Endothelial cell of umbilical vein (primary cell): Measurements from ENCODE around the gene TMEM181.

Experiments used
- EZH2 ChIP-seq: IDR thresholded peaks from 2 replicates; pipeline ENCODE4 v1.6.1; 2012; ENCODE audit warnings: borderline replicate concordance, low read depth, mild to moderate bottlenecking, moderate library complexity, low read length, inconsistent platforms; ENCODE audit not compliant: severe bottlenecking
- FOS ChIP-seq: IDR thresholded peaks from 2 replicates; pipeline ENCODE4 v1.6.1; 2011; ENCODE audit warnings: mild to moderate bottlenecking, low read length, moderate library complexity, borderline replicate concordance; ENCODE audit not compliant: insufficient read depth
- JUN ChIP-seq: IDR thresholded peaks from 2 replicates; pipeline ENCODE4 v1.6.1; 2011; ENCODE audit warnings: borderline replicate concordance, low read depth; ENCODE audit not compliant: insufficient read length, insufficient read depth
- MYC ChIP-seq: IDR thresholded peaks from one replicate; pipeline ENCODE4 v1.6.1; 2011; ENCODE audit warnings: mild to moderate bottlenecking, low read depth, low read length
- POLR2A ChIP-seq: IDR thresholded peaks from 2 replicates; pipeline ENCODE4 v1.6.1; 2012; ENCODE audit warnings: low read depth, mild to moderate bottlenecking, control low read depth, low read length
- POLR2AphosphoS5 ChIP-seq: IDR thresholded peaks from 2 replicates; pipeline ENCODE4 v1.6.1; 2012; ENCODE audit warnings: low read depth, mild to moderate bottlenecking, control low read depth, low read length, moderate library complexity; ENCODE audit not compliant: insufficient read depth
- TF ChIP-seq, protein P1 (sequence below), 2 donors: IDR thresholded peaks; 1 replicate in 1 of 2; 2 replicates in 1 of 2; pipeline ENCODE4 v1.5.1; 2011; ENCODE audit warnings: low read length in 2 of 2, mild to moderate bottlenecking in 2 of 2, moderate library complexity in 2 of 2, control low read depth in 1 of 2, inconsistent platforms in 1 of 2, low read depth in 1 of 2; ENCODE audit not compliant: insufficient read depth in 1 of 2; ENCODE audit errors: extremely low read depth in 1 of 2

DNA sequence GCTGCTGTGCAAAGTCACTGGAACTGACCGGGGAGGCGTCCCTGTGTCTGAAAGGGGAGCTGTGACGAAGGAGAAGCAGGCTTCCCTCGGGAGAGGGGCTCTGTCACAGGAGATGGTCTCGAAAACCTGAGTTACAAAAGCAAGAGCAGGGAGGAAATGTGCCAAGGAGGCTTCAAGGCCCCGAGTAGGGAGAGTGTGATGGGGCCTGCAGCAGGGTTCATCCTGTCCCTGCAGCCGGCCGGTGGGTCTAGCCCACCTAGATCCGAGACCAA, 68.0 kb downstream of the TMEM181 start:
- no peak for TF ChIP-seq JUN
- TF ChIP-seq, protein P1, sequence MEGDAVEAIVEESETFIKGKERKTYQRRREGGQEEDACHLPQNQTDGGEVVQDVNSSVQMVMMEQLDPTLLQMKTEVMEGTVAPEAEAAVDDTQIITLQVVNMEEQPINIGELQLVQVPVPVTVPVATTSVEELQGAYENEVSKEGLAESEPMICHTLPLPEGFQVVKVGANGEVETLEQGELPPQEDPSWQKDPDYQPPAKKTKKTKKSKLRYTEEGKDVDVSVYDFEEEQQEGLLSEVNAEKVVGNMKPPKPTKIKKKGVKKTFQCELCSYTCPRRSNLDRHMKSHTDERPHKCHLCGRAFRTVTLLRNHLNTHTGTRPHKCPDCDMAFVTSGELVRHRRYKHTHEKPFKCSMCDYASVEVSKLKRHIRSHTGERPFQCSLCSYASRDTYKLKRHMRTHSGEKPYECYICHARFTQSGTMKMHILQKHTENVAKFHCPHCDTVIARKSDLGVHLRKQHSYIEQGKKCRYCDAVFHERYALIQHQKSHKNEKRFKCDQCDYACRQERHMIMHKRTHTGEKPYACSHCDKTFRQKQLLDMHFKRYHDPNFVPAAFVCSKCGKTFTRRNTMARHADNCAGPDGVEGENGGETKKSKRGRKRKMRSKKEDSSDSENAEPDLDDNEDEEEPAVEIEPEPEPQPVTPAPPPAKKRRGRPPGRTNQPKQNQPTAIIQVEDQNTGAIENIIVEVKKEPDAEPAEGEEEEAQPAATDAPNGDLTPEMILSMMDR (IDR thresholded peaks at IDR 0.05; ENCODE audit: extremely low read depth in 1 of 2, insufficient read depth in 1 of 2, low read depth in 1 of 2, low read length in 2 of 2) = no peak
- TF ChIP-seq POLR2A = no peak
- no peak for TF ChIP-seq POLR2AphosphoS5
- TF ChIP-seq EZH2 = no peak
- TF ChIP-seq MYC = no peak
- no peak for TF ChIP-seq FOS
